T-helper 1 cell (primary cell): ENCODE results near the gene STXBP1.

Experiments
- DNase-seq, 5 donors: peaks; one replicate each; pipeline ENCODE4 v3.0.0-alpha.2; 2012 to 2020

The STXBP1 gene

GRCh38 chr9:127716412-127716811 lies 104.3 kb downstream of the STXBP1 start:
- no peak for DNase-seq

- DNase-seq, result no peak
Observed at GRCh38 chr9:127717766-127718165, 105.7 kb downstream of the STXBP1 start.

- DNase-seq, result no peak
Observed at GRCh38 chr9:127720031-127720864, 108.2 kb downstream of the STXBP1 start.

- no peak for DNase-seq
Observed at GRCh38 chr9:127720865-127721227, 108.8 kb downstream of the STXBP1 start.

GRCh38 chr9:127721391-127721821 lies 109.3 kb downstream of the STXBP1 start:
- no peak for DNase-seq

GRCh38 chr9:127722055-127722745 lies 110.1 kb downstream of the STXBP1 start:
- DNase-seq, result no peak

- no peak for DNase-seq
Observed at GRCh38 chr9:127723013-127723412, 110.9 kb downstream of the STXBP1 start.

- DNase-seq, result no peak
Observed at GRCh38 chr9:127723444-127723843, 111.4 kb downstream of the STXBP1 start.

GRCh38 chr9:127724012-127724411 lies 111.9 kb downstream of the STXBP1 start:
- no peak for DNase-seq

GRCh38 chr9:127726871-127727270 lies 114.8 kb downstream of the STXBP1 start:
- DNase-seq, result no peak

GRCh38 chr9:127728808-127729207 lies 116.7 kb downstream of the STXBP1 start:
- no peak for DNase-seq

- DNase-seq, result no peak
Observed at GRCh38 chr9:127729522-127730256, 117.6 kb downstream of the STXBP1 start.

GRCh38 chr9:127730262-127730661 lies 118.2 kb downstream of the STXBP1 start:
- no peak for DNase-seq

- no peak for DNase-seq
Observed at GRCh38 chr9:127730799-127731410, 118.8 kb downstream of the STXBP1 start.

- DNase-seq, result no peak
Observed at GRCh38 chr9:127731938-127732337, 119.9 kb downstream of the STXBP1 start.

- no peak for DNase-seq
Observed at GRCh38 chr9:127732444-127732843, 120.4 kb downstream of the STXBP1 start.

- DNase-seq, result no peak
Observed at GRCh38 chr9:127733614-127734013, 121.5 kb downstream of the STXBP1 start.

- DNase-seq, result no peak
Observed at GRCh38 chr9:127734247-127734746, 122.2 kb downstream of the STXBP1 start.

- peak; percentile 97 to 99 (median 98) for DNase-seq
Observed at GRCh38 chr9:127734747-127735529, 122.9 kb downstream of the STXBP1 start, which contains the start of gene TOR2A. TOR2A (minus strand) TSS chr9:127735294; CDS start chr9:127735270, 24 bp downstream.

GRCh38 chr9:127735530-127736185 lies 123.6 kb downstream of the STXBP1 start:
- DNase-seq, result no peak

- DNase-seq, result no peak
Observed at GRCh38 chr9:127738666-127739065, 126.6 kb downstream of the STXBP1 start.
